T-helper 1 cell treated with Interleukin-12 subunit alpha and Interleukin-12 subunit beta and Interleukin-4 antibody, amounts not matched to agents 30 μg/mL and 1 μg/mL, for 36 hours (primary cell): ENCODE data around the gene ESYT2.

ENCODE experiments used
- H3K27ac Mint-ChIP-seq: one replicate; pipeline ENCODE4 v1.8.0; 2021; ENCODE audit warnings: mild to moderate bottlenecking, mixed read lengths
- H3K27me3 Mint-ChIP-seq: one replicate; pipeline ENCODE4 v1.8.0; 2021; ENCODE audit warnings: low read depth, mixed read lengths
- H3K36me3 Mint-ChIP-seq: one replicate; pipeline ENCODE4 v1.8.0; 2021; ENCODE audit warnings: low read depth, mixed read lengths
- H3K4me1 Mint-ChIP-seq: one replicate; pipeline ENCODE4 v1.8.0; 2021; ENCODE audit warnings: low read depth, mixed read lengths
- H3K4me3 Mint-ChIP-seq: one replicate; pipeline ENCODE4 v1.8.0; 2021; ENCODE audit warnings: mild to moderate bottlenecking, moderate library complexity, mixed read lengths
- H3K9me3 Mint-ChIP-seq: one replicate; pipeline ENCODE4 v1.8.0; 2021; ENCODE audit warnings: mixed read lengths

ESYT2 gene

DNA sequence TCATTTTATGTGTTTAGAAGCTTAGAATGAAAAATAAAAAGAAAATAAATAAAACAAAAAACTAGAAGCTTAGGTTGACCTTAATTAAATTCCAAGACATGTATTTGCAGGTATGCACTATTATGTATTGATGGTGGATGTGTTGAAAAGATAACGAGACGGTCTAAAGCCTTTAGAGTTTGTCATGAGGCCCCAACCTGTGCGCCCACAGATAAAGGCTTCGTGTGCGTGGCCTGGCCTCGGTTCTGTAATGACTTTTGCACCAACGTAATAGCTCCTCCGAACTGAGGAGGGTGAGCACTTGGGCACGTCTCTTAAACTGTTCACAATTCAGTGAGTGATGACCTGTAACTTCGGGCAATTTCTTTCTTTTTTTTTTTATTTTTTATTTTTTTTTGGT is 81.0 kb downstream of the ESYT2 start:
- no peaks in the 10 kb centered on the region for H3K27me3 Mint-ChIP-seq
- H3K4me3 Mint-ChIP-seq: no peak overlapping the region
- H3K4me1 Mint-ChIP-seq: peaks cover 3% of the 10 kb centered on the region
- no peaks in the 10 kb centered on the region for H3K9me3 Mint-ChIP-seq
- H3K36me3 Mint-ChIP-seq: peaks cover 33% of the 10 kb centered on the region
- H3K27ac Mint-ChIP-seq: no peak overlapping the region

GRCh38 chr7:158747408-158747807 is 81.9 kb downstream of the ESYT2 start:
- no peak overlapping the region for H3K27ac Mint-ChIP-seq
- no peaks in the 10 kb centered on the region for H3K27me3 Mint-ChIP-seq
- H3K4me3 Mint-ChIP-seq: no peak overlapping the region
- H3K9me3 Mint-ChIP-seq: no peaks in the 10 kb centered on the region
- peaks cover 41% of the 10 kb centered on the region for H3K36me3 Mint-ChIP-seq
- peaks cover 3% of the 10 kb centered on the region for H3K4me1 Mint-ChIP-seq

DNA sequence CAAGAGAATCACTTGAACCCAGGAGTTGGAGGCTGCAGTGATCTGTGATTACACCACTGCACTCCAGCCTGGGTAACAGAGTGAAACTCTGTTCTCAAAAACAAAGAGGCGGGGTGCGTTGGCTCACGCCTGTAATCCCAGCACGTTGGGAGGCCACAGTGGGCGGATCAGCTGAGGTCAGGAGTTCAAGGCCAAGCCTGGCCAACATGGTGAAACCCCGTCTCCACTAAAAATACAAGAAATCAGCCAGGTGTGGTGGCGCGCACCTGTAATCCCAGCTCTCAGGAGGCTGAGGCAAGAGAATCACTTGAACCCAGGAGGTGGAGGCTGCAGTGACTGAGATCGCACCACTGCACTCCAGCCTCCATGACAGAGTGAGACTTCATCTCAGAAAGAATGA is 82.4 kb downstream of the ESYT2 start:
- peaks cover 3% of the 10 kb centered on the region for H3K4me1 Mint-ChIP-seq
- H3K27ac Mint-ChIP-seq: no peak overlapping the region
- H3K36me3 Mint-ChIP-seq: peaks cover 42% of the 10 kb centered on the region

DNA sequence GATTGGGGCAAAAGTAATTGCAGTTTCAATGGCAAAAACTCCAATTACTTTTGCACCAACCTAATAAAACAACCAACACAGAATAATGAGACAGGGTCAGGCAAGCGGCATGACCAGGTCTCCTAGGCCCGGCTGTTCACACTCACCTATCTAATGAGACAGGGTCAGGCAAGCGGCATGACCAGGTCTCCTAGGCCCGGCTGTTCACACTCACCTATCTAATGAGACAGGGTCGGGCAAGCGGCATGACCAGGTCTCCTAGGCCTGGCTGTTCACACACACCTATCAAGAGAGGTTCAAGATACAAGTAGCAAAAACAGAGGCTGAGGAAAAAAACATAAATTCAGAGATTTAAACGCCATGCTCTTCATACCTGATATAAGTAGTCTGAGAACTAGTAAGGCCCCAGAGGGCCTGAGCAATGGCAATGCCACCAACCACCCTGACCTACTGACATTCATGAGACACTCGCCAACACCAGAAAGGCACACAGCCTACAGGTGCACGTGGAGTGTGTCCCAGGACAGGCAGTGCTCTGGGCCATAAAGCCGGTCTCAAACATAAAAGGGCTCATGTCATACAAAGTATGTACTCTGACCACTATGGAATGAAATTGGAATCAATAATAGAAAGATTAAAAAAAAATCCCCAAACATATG is 84.1 kb downstream of the ESYT2 start:
- Mint-ChIP-seq H3K4me3 (no peak overlapping the region), H3K27ac (no peak overlapping the region), H3K36me3 (peaks cover 54% of the 10 kb centered on the region), H3K27me3 (no peaks in the 10 kb centered on the region), H3K9me3 (no peaks in the 10 kb centered on the region), H3K4me1 (peaks cover 6% of the 10 kb centered on the region)

More for the DNA sequence above, 82.4 kb downstream of the ESYT2 start:
- H3K9me3 Mint-ChIP-seq: no peaks in the 10 kb centered on the region
- no peaks in the 10 kb centered on the region for H3K27me3 Mint-ChIP-seq
- H3K4me3 Mint-ChIP-seq: no peak overlapping the region

GRCh38 chr7:158744070-158744469 is 85.2 kb downstream of the ESYT2 start:
- Mint-ChIP-seq H3K9me3 (no peaks in the 10 kb centered on the region), H3K36me3 (peaks cover 50% of the 10 kb centered on the region), H3K27ac (no peak overlapping the region), H3K27me3 (no peaks in the 10 kb centered on the region), H3K4me1 (peaks cover 9% of the 10 kb centered on the region), H3K4me3 (no peak overlapping the region)

DNA sequence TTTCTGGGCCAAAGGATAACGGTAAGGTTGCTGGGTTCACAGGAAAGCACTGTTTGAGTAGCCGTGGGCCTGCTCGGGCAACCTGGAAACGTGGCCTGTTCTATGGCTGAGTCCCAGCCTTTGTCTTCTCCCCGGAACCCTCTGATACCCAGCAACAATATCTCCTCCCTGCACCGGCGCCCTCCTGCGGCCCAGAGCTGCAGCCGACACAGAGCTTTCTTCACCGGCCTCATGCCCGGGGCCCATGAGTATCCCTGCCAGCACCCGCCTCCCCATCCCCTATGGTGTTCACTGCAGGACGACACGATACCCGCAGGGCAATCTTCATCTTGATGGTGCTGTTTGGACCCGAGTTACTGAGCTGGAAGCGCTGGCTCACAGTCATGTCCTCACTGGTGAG is 86.1 kb downstream of the ESYT2 start:
- no peaks in the 10 kb centered on the region for H3K9me3 Mint-ChIP-seq
- H3K27me3 Mint-ChIP-seq: no peaks in the 10 kb centered on the region
- H3K4me1 Mint-ChIP-seq: peaks cover 9% of the 10 kb centered on the region
- peaks cover 58% of the 10 kb centered on the region for H3K36me3 Mint-ChIP-seq
- no peak overlapping the region for H3K27ac Mint-ChIP-seq
- no peak overlapping the region for H3K4me3 Mint-ChIP-seq

DNA sequence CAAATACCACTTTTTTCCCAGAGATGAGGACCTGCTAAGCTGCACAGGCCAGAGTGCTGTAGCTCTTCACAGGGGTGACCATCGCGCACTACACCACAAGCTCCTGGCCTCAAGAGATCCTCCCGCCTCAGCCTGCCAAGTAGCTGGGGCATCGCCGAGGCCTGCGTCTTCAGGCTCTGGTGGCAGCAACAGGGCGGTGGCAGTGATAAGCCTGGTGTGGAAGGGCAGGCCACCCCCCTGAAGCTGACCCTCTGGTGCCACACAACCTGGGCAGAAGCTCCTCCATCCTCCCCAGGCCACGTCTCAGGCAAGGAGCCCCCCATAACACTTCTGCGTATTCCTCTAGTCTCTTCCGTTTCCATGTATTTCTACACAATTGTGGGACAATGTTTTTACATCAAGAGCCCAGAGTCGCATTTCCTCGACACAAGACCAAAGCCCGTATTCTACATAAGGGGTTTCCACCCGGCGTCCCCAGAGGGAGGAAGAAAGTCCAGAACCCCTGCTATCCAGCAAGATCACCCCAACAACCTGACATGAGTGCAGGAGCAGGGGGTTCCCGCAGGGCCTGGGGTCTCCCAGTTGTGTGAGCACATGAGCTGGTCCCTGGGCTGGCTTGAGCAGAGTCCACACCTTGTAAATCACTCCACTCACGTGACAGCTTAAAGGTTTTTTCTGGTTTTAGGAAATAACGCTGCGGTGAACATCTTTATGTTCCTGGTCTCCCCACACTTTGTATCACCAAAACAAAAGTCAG is 87.1 kb downstream of the ESYT2 start:
- peaks cover 6% of the 10 kb centered on the region for H3K4me1 Mint-ChIP-seq
- no peaks in the 10 kb centered on the region for H3K27me3 Mint-ChIP-seq
- H3K9me3 Mint-ChIP-seq: no peaks in the 10 kb centered on the region
- H3K27ac Mint-ChIP-seq: no peak overlapping the region
- H3K36me3 Mint-ChIP-seq: peaks cover 57% of the 10 kb centered on the region
- no peak overlapping the region for H3K4me3 Mint-ChIP-seq

DNA sequence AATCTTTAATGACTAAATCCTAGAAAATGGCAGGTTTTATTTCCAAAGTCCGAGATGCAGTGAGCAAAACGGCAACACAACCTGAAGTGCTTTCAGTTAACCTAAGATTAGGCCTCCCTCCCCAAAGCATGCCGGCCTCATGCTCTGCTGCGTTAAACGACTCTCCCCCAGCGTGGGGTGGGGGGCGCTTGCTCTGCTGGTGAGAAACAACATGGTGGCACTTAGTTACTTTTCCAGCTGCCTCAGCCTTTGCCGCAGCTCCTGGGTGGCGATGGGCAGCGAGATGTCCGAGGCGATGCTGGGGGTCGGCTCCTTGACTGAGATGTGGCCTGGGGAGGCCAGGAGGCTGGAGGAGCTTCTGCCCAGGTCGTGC is 88.0 kb downstream of the ESYT2 start:
- Mint-ChIP-seq H3K4me3 (no peak overlapping the region), H3K27ac (no peak overlapping the region), H3K36me3 (peaks cover 52% of the 10 kb centered on the region), H3K27me3 (no peaks in the 10 kb centered on the region), H3K4me1 (peaks cover 6% of the 10 kb centered on the region), H3K9me3 (no peaks in the 10 kb centered on the region)

DNA sequence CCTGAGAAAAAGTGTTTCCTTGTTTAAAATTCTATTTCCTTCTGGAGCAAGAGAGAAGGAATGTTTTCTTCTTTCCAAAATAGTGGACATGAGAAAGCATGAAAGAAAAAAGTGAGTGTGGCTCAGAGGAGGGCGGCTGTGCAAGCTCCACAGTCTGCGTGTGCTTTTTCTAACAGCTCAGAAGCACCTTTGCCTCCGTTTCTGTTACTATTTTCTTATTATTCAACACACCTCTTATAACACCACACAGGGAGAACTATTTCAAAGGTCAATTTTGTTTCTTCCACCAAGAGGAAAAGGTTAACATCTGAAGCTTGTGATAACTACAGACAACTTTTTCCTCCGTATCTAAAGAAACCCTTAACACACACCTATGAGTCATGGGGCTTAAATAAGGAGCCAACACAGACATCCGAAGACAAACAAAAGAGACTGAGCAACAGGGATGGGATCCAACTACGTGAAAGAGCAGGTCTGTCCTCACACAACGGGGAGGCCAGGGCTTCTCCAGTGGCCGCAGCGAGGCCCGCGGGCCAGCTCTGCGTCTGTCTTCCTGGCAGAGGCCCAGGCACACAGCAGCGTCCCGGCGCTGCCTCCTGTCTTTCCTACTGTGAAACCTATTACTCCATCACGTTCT is 88.5 kb downstream of the ESYT2 start:
- Mint-ChIP-seq H3K36me3 (peaks cover 51% of the 10 kb centered on the region), H3K27me3 (no peaks in the 10 kb centered on the region), H3K27ac (no peak overlapping the region), H3K9me3 (no peaks in the 10 kb centered on the region), H3K4me1 (peaks cover 6% of the 10 kb centered on the region), H3K4me3 (no peak overlapping the region)

GRCh38 chr7:158740013-158740656 is 89.2 kb downstream of the ESYT2 start:
- Mint-ChIP-seq H3K27ac (no peak overlapping the region), H3K9me3 (no peaks in the 10 kb centered on the region), H3K4me1 (peaks cover 6% of the 10 kb centered on the region), H3K27me3 (no peaks in the 10 kb centered on the region), H3K4me3 (no peak overlapping the region), H3K36me3 (peaks cover 49% of the 10 kb centered on the region)

DNA sequence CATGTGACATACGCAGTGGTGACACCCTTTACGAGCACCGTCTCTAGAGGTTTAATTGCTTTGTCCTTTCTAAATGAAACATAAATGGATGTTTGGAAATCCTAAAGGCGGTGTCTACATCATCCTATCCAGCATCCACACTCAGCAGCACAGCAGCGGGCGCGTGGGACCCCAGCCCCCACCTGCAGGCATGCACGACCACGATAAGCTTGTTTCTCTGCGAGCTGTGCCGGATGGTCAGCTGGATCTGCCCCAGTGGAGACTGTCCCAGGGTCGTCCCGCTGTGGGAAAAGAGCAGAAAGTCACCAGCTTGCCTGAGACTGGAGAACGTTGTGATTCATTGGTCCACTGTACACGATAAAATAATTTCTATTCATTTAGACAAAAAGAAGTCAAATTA is 90.5 kb downstream of the ESYT2 start:
- Mint-ChIP-seq H3K27me3 (no peaks in the 10 kb centered on the region), H3K27ac (no peak overlapping the region), H3K9me3 (no peaks in the 10 kb centered on the region), H3K4me1 (peaks cover 9% of the 10 kb centered on the region), H3K36me3 (peaks cover 53% of the 10 kb centered on the region), H3K4me3 (no peak overlapping the region)

DNA sequence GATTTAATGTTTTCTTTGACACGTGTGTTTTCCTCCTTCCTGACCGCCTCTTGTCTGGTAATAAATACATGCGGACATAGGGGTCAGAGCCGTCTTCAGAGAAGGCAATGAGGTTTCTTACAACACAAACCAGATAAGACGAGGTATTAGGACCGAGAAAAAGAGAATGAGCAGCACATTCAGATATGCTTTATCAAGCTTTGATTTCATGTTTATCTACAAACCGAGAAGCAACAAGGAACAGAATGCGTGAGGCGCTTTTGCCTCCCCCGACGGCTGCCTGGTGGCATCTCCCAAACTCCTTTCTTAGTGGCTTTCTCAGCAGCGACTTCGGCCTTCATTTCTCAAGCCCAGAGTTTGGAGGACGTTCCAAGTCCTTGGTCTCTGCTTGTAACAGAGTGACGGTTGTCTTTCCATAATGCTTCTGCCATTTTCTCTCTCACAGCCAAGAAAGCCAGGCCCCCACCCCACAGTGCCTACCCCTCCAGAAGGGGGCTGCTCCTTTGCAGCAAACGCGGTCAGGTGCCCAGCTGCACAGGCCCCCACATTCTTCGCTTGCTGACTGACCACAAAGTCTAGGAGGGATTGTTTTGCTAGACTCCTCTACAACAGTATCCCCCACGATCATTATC is 92.1 kb downstream of the ESYT2 start:
- peaks cover 48% of the 10 kb centered on the region for H3K36me3 Mint-ChIP-seq

DNA sequence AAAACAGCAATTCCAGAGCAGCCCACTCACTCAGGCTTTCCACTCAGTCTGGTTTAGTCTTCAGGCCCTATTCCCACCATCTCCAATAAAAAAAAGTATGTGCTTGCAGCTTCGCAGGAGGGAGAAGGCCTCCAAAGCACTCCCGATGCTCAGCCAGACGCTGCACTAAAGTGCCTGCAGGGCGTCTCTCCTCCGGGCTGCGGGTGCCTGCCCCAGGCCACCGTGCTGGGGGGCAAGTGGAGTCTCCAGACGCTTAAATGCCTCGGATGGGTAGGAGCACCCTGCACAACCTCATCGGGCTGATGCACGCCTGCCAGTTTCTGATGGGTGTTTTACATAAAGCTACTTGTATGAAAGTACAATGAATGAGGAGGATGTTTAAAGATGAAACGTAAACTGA is 93.4 kb downstream of the ESYT2 start:
- H3K9me3 Mint-ChIP-seq: no peaks in the 10 kb centered on the region
- no peak overlapping the region for H3K4me3 Mint-ChIP-seq
- H3K4me1 Mint-ChIP-seq: peaks cover 9% of the 10 kb centered on the region
- no peak overlapping the region for H3K27ac Mint-ChIP-seq
- no peaks in the 10 kb centered on the region for H3K27me3 Mint-ChIP-seq
- H3K36me3 Mint-ChIP-seq: peaks cover 47% of the 10 kb centered on the region

More for the DNA sequence above, 92.1 kb downstream of the ESYT2 start:
- no peak overlapping the region for H3K4me3 Mint-ChIP-seq
- no peaks in the 10 kb centered on the region for H3K27me3 Mint-ChIP-seq
- no peak overlapping the region for H3K27ac Mint-ChIP-seq
- H3K9me3 Mint-ChIP-seq: no peaks in the 10 kb centered on the region
- peaks cover 9% of the 10 kb centered on the region for H3K4me1 Mint-ChIP-seq

DNA sequence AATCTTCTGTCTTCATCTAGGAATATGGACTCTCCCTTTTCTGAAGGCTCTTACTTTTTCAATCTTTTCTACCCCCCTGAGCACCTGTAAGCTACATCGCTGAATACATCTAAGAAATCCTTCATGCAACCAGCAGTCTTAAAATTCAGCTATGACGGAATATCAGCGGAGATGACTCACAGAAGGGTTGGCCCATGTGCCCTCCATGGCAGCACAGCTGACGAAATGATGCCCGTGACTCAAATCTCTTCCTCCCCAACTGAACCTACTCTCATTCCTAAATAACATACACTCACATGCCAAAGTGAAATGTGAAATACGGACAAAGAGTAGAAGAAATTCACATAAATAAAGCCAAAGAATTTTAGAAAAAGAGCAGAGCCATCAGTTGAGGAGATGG is 94.4 kb downstream of the ESYT2 start:
- H3K4me1 Mint-ChIP-seq: peaks cover 6% of the 10 kb centered on the region
- H3K9me3 Mint-ChIP-seq: no peaks in the 10 kb centered on the region
- H3K27me3 Mint-ChIP-seq: no peaks in the 10 kb centered on the region
- H3K27ac Mint-ChIP-seq: no peak overlapping the region
- H3K4me3 Mint-ChIP-seq: no peak overlapping the region
- peaks cover 45% of the 10 kb centered on the region for H3K36me3 Mint-ChIP-seq
